ENCODE data around the gene C17orf107. TPM values are rescaled to one million over a fixed set of nuclear protein-coding genes. Genes with fewer than 3 reads are reported as not detected.

C17orf107 gene
- total and polyA plus RNA-seq, 9 of the 15 experiments (the other 6 are each of a cell fraction or from before 2014, with no cell fraction given): 0.05 to 0.29 (median 0.07) TPM; not detected in 4

DNA sequence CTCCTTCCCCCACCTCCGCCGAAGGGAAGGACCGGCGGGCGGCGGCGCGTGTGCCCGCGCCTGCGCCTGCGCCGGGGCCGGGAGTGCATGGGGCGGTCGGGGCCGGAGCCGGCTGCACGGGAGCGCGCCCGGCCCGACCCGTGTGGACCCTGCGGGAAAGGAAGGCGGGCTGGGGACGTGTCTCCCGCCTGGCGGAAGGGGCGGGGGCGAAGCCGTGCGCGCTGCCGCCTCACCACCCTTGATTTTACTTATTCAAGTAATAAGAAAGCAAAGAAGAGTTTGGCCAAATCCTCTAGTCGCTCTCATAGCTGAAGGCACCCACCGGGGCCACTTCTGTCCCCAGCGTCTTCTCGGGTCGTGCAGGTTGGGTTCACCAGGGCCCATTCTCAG is 49.6 kb downstream of the C17orf107 start (continued):
- TF ChIP-seq ZNF445 (CRISPR knock-in tag; IDR thresholded peaks at IDR 0.05; ENCODE audit: low read depth) (no peak), CXXC5 (CRISPR knock-in tag; IDR thresholded peaks at IDR 0.05) (peak; percentile 63), ZNF140 (CRISPR knock-in tag; IDR thresholded peaks at IDR 0.05) (no peak), FOXJ2 (tag; IDR thresholded peaks at IDR 0.05) (0 out of 2 replicates have a peak, but pooled peaks have one; percentile 8), BCOR (IDR thresholded peaks at IDR 0.05) (no peak), ZBTB5 (IDR thresholded peaks at IDR 0.05) (no peak), PRDM10 (IDR thresholded peaks at IDR 0.05; ENCODE audit: partially characterized antibody) (no peak), GATA2 (CRISPR knock-in tag; IDR thresholded peaks at IDR 0.05) (no peak), E2F4 (CRISPR knock-in tag; IDR thresholded peaks at IDR 0.05; ENCODE audit: low read depth) (no peak), SLC30A9 (CRISPR knock-in tag; IDR thresholded peaks at IDR 0.05) (no peak)
- TF ChIP-seq, protein P1, sequence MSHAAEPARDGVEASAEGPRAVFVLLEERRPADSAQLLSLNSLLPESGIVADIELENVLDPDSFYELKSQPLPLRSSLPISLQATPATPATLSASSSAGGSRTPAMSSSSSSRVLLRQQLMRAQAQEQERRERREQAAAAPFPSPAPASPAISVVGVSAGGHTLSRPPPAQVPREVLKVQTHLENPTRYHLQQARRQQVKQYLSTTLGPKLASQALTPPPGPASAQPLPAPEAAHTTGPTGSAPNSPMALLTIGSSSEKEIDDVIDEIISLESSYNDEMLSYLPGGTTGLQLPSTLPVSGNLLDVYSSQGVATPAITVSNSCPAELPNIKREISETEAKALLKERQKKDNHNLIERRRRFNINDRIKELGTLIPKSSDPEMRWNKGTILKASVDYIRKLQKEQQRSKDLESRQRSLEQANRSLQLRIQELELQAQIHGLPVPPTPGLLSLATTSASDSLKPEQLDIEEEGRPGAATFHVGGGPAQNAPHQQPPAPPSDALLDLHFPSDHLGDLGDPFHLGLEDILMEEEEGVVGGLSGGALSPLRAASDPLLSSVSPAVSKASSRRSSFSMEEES (CRISPR knock-in tag; IDR thresholded peaks at IDR 0.05): no peak
- TF ChIP-seq, protein P2, sequence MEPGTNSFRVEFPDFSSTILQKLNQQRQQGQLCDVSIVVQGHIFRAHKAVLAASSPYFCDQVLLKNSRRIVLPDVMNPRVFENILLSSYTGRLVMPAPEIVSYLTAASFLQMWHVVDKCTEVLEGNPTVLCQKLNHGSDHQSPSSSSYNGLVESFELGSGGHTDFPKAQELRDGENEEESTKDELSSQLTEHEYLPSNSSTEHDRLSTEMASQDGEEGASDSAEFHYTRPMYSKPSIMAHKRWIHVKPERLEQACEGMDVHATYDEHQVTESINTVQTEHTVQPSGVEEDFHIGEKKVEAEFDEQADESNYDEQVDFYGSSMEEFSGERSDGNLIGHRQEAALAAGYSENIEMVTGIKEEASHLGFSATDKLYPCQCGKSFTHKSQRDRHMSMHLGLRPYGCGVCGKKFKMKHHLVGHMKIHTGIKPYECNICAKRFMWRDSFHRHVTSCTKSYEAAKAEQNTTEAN (CRISPR knock-in tag; IDR thresholded peaks at IDR 0.05): no peak
- TF ChIP-seq, protein P3, sequence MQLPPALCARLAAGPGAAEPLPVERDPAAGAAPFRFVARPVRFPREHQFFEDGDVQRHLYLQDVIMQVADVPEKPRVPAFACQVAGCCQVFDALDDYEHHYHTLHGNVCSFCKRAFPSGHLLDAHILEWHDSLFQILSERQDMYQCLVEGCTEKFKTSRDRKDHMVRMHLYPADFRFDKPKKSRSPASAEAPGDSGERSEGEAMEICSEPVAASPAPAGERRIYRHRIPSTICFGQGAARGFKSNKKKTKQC (CRISPR knock-in tag; IDR thresholded peaks at IDR 0.05): no peak
